Mesenchymal stem cell (in vitro differentiated cells and primary cell): ENCODE measurements around the gene ADGRA3.

Source experiments
- DNase-seq: peaks from one replicate; pipeline ENCODE4 v3.0.0-alpha.2; 2013
- H2AFZ ChIP-seq: one replicate; pipeline ENCODE4 v1.6.1; 2013; ENCODE audit warnings: low read depth, mild to moderate bottlenecking, control low read depth, inconsistent platforms, low read length, moderate library complexity
- H2AK5ac ChIP-seq: 2 replicates; pipeline ENCODE4 v1.6.1; 2013; ENCODE audit warnings: low read length, moderate library complexity, mild to moderate bottlenecking, inconsistent platforms; ENCODE audit not compliant: severe bottlenecking
- H2BK120ac ChIP-seq: one replicate; pipeline ENCODE4 v1.6.1; 2013; ENCODE audit warnings: low read depth, mild to moderate bottlenecking, inconsistent platforms, low read length, moderate library complexity
- H2BK12ac ChIP-seq, 2 experiments: one replicate each; pipeline ENCODE4 v1.6.1; 2013; ENCODE audit warnings: inconsistent platforms in 2 of 2, low read length in 2 of 2, mild to moderate bottlenecking in 2 of 2, moderate library complexity in 2 of 2, control low read depth in 1 of 2
- H2BK15ac ChIP-seq: one replicate; pipeline ENCODE4 v1.6.1; 2013; ENCODE audit warnings: mild to moderate bottlenecking, low read depth, inconsistent platforms; ENCODE audit not compliant: poor library complexity, severe bottlenecking
- H2BK5ac ChIP-seq: 2 replicates; pipeline ENCODE4 v1.6.1; 2013; ENCODE audit warnings: low read depth, mild to moderate bottlenecking, low read length, control low read depth, inconsistent platforms; ENCODE audit not compliant: poor library complexity, severe bottlenecking
- H3K14ac ChIP-seq, 2 experiments: one replicate each; pipeline ENCODE4 v1.6.1; 2013; ENCODE audit warnings: inconsistent platforms in 2 of 2, low read length in 2 of 2, control low read depth in 1 of 2, mild to moderate bottlenecking in 1 of 2, moderate library complexity in 1 of 2
- H3K18ac ChIP-seq, 2 experiments: one replicate each; pipeline ENCODE4 v1.6.1; 2013; ENCODE audit warnings: inconsistent platforms in 2 of 2, low read length in 2 of 2, control low read depth in 1 of 2, low read depth in 1 of 2, mild to moderate bottlenecking in 1 of 2
- H3K23ac ChIP-seq, 2 experiments: one replicate each; pipeline ENCODE4 v1.6.1; 2013; ENCODE audit warnings: inconsistent platforms in 2 of 2, low read length in 2 of 2, mild to moderate bottlenecking in 2 of 2, moderate library complexity in 2 of 2, control low read depth in 1 of 2
- H3K27ac ChIP-seq: 2 replicates; pipeline ENCODE4 v1.5.1; 2013; ENCODE audit warnings: mild to moderate bottlenecking, moderate library complexity, low read length, control low read depth, inconsistent platforms; ENCODE audit not compliant: poor library complexity, severe bottlenecking
- H3K27me3 ChIP-seq, 2 experiments: 2 replicates each; pipeline versions ENCODE4 v1.6.1 to v1.7.0; 2013; ENCODE audit warnings: low read length in 2 of 2, mild to moderate bottlenecking in 2 of 2, moderate library complexity in 2 of 2, control low read depth in 1 of 2, inconsistent platforms in 1 of 2; ENCODE audit not compliant: control insufficient read depth in 1 of 2, insufficient read depth in 1 of 2
- H3K36me3 ChIP-seq, 2 experiments: 2 replicates each; pipeline versions ENCODE4 v1.6.1 to v1.7.0; 2013; ENCODE audit warnings: low read length in 2 of 2, control low read depth in 1 of 2, inconsistent platforms in 1 of 2, low read depth in 1 of 2, mild to moderate bottlenecking in 1 of 2; ENCODE audit not compliant: insufficient read depth in 2 of 2, control insufficient read depth in 1 of 2
- H3K4ac ChIP-seq, 2 experiments: one replicate each; pipeline ENCODE4 v1.6.1; 2013; ENCODE audit warnings: inconsistent platforms in 2 of 2, low read length in 2 of 2, mild to moderate bottlenecking in 2 of 2, moderate library complexity in 2 of 2, control low read depth in 1 of 2, low read depth in 1 of 2
- H3K4me1 ChIP-seq: 2 replicates; pipeline ENCODE4 v1.6.1; 2013; ENCODE audit warnings: low read depth, low read length, control low read depth; ENCODE audit not compliant: control insufficient read depth, insufficient read depth
- H3K4me2 ChIP-seq: 2 replicates; pipeline ENCODE4 v1.6.1; 2013; ENCODE audit warnings: low read length, mild to moderate bottlenecking, inconsistent platforms; ENCODE audit not compliant: poor library complexity, severe bottlenecking
- H3K4me3 ChIP-seq, 2 experiments: 2 replicates each; pipeline versions ENCODE4 v1.5.1 to v1.7.0; 2013; ENCODE audit warnings: low read length in 2 of 2, mild to moderate bottlenecking in 2 of 2, control low read depth in 1 of 2, low read depth in 1 of 2; ENCODE audit not compliant: insufficient read depth in 1 of 2
- H3K79me1 ChIP-seq: replicated peaks from 2 replicates; pipeline ENCODE4 v1.6.1; 2013; ENCODE audit warnings: mild to moderate bottlenecking, control low read depth, low read length, inconsistent platforms; ENCODE audit not compliant: poor library complexity, severe bottlenecking
- H3K9ac ChIP-seq: 2 replicates; pipeline ENCODE4 v1.7.0; 2013; ENCODE audit warnings: mild to moderate bottlenecking, low read length, moderate library complexity
- H3K9me3 ChIP-seq: 2 replicates; pipeline ENCODE4 v1.7.0; 2013; ENCODE audit warnings: mild to moderate bottlenecking, low read length; ENCODE audit not compliant: control insufficient read depth
- H4K8ac ChIP-seq: one replicate; pipeline ENCODE4 v1.6.1; 2013; ENCODE audit warnings: inconsistent platforms, mild to moderate bottlenecking, low read length, moderate library complexity
- H4K91ac ChIP-seq: one replicate; pipeline ENCODE4 v1.6.1; 2013; ENCODE audit warnings: mild to moderate bottlenecking, low read length, inconsistent platforms
- WGBS: methylation state at CpG from one replicate; pipeline ENCODE4 v1.1.7; 2013; ENCODE audit warnings: mixed read lengths; 5-methylcytosine and 5-hydroxymethylcytosine counted together

ADGRA3 gene

GRCh38 chr4:22504922-22505321 is 10.9 kb downstream of the ADGRA3 start:
- Histone ChIP-seq H3K9ac (no peak overlapping the region), H3K79me1 (peaks cover 37% of the 10 kb centered on the region), H3K9me3 (no peaks in the 10 kb centered on the region), H2BK120ac (no peak overlapping the region), H4K91ac (no peak overlapping the region), H3K27me3 (no peaks in the 10 kb centered on the region), H3K4me3 (no peak overlapping the region), H3K27ac (no peak overlapping the region), H3K4me2 (no peak overlapping the region), H2BK15ac (no peak overlapping the region), H3K14ac (no peak overlapping the region), H2AK5ac (no peak overlapping the region), H3K4me1 (peaks cover 2% of the 10 kb centered on the region), H2BK5ac (no peak overlapping the region), H4K8ac (no peak overlapping the region), H3K36me3 (no peaks in the 10 kb centered on the region), H3K4ac (no peak overlapping the region), H3K23ac (no peak overlapping the region), H2BK12ac (no peak overlapping the region), H3K18ac (no peak overlapping the region), H2AFZ (no peak overlapping the region)
- 100% methylated on average over 3 of the region's 4 CpGs for WGBS
- no peak for DNase-seq

DNA sequence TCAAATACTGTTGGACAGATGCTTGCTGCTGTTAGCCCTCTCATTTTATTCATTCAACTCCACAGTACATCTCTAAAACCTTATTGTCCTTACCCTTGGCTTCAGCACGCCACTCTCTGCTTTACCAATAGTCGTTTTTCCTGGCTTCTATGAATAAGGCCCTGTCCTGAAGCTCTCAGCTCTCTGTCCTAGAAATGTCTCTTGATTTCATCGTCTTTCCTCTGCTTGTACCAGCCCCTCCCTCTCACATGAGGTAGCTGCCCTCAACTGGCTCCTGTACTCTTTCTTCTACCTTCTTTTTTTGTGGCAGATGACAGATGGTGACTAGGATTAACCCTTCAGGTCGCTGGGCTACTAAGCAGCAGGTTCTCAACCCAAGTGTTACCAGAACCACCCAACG is 11.4 kb downstream of the ADGRA3 start:
- Histone ChIP-seq H2AFZ (no peak overlapping the region), H3K14ac (peak overlapping the region in 1 of 2 experiments; percentile 50), H3K4me3 (no peak overlapping the region), H3K4me2 (no peak overlapping the region), H2BK5ac (no peak overlapping the region), H3K36me3 (no peaks in the 10 kb centered on the region), H3K4ac (peak overlapping the region in 1 of 2 experiments; percentile 52), H3K9ac (no peak overlapping the region), H3K27ac (no peak overlapping the region), H4K8ac (no peak overlapping the region), H2AK5ac (no peak overlapping the region), H2BK12ac (peak overlapping the region; percentile 15 to 39), H3K18ac (no peak overlapping the region), H2BK120ac (no peak overlapping the region), H2BK15ac (no peak overlapping the region), H3K23ac (no peak overlapping the region), H3K9me3 (no peaks in the 10 kb centered on the region), H3K27me3 (no peaks in the 10 kb centered on the region), H4K91ac (no peak overlapping the region), H3K79me1 (peaks cover 38% of the 10 kb centered on the region), H3K4me1 (peaks cover 2% of the 10 kb centered on the region)
- DNase-seq: no peak
- 98% methylated on average over 5 of the region's 5 CpGs for WGBS

DNA sequence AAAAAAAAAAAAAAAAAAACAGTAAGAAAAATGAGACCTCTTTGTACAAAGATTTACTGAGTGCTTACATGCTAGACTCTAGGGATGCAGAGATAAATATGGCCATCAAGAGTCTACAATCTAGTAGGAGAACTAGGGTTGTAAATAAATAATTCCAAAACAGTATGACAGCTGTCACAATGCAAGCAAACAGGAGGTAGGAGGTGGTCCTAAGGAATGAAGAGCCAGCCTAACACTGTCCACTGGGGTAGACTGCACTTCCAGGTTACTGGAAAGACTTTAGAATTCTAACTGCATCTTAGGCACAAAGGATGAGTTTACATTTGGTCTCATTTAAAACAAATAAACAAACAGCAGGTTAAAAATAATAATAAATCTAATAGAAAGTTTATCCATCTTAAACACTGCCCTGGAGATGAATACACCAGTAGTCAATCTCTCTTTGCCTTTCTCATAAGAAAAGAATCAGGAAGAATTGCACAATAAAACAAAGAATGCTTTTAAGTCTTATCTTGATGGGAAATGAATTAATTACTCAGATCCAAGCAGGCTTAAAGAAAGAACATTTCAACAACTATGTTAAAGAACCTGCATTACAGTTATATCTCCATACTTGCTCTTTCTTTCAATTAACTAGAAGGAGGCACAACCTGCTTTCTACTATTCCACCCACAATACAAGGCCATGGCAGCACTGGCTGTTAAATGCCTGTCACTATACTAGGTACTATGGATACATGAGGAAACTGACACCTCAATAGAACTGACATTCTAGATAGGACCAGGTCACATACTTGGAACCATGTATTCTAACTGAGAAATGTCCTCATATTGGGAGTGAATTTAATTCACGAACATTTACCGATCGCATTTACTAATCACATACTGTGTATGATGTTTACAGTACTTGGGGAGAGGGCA is 12.7 kb downstream of the ADGRA3 start:
- 100% methylated on average over 3 of the region's 3 CpGs for WGBS
- Histone ChIP-seq H3K9ac (no peak overlapping the region), H4K91ac (no peak overlapping the region), H2BK15ac (no peak overlapping the region), H3K4me2 (no peak overlapping the region), H3K14ac (no peak overlapping the region), H3K79me1 (peaks cover 37% of the 10 kb centered on the region), H3K27ac (no peak overlapping the region), H2BK5ac (no peak overlapping the region), H3K4me1 (peaks cover 2% of the 10 kb centered on the region), H3K9me3 (no peaks in the 10 kb centered on the region), H3K23ac (no peak overlapping the region), H3K36me3 (no peaks in the 10 kb centered on the region), H4K8ac (no peak overlapping the region), H3K4ac (no peak overlapping the region), H2AFZ (no peak overlapping the region), H2BK12ac (peak overlapping the region in 1 of 2 experiments; percentile 50), H3K27me3 (no peaks in the 10 kb centered on the region), H2BK120ac (no peak overlapping the region), H3K4me3 (no peak overlapping the region), H2AK5ac (no peak overlapping the region), H3K18ac (no peak overlapping the region)
- DNase-seq: peak; percentile 35

DNA sequence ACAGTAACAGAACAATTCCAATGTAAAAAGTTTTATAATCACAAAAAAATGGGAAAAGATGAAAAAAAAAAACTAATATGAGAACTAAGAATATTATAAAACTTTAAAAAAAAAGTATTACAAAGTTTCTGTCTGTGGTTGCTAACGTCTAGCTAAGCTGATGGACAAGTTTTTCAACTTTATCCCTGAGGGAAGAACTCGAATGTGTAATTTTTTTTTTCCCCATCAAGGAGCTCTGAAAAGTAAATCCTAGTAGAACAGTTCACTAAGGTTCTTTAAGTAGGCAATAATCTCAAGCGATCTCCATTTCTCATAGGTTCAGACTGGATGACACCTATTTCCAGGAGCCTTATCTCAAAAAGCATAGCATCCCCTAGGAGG is 14.2 kb downstream of the ADGRA3 start:
- no peaks in the 10 kb centered on the region for H3K9me3 ChIP-seq
- WGBS: 100% methylated on average over 1 of the region's 3 CpGs
- H2AK5ac ChIP-seq: peak overlapping the region; percentile 47
- H3K4me1 ChIP-seq: peaks cover 2% of the 10 kb centered on the region
- H3K79me1 ChIP-seq: peaks cover 37% of the 10 kb centered on the region
- H4K8ac ChIP-seq: no peak overlapping the region
- no peak overlapping the region for H3K9ac ChIP-seq
- H2BK5ac ChIP-seq: no peak overlapping the region
- H3K27me3 ChIP-seq: no peaks in the 10 kb centered on the region
- no peak overlapping the region for H3K27ac ChIP-seq
- no peak overlapping the region for H2BK15ac ChIP-seq
- H2AFZ ChIP-seq: no peak overlapping the region
- no peak overlapping the region for H3K4me3 ChIP-seq
- no peak overlapping the region for H3K14ac ChIP-seq
- H3K36me3 ChIP-seq: no peaks in the 10 kb centered on the region
- H3K23ac ChIP-seq: no peak overlapping the region
- H3K4me2 ChIP-seq: no peak overlapping the region
- H4K91ac ChIP-seq: no peak overlapping the region
- H3K18ac ChIP-seq: no peak overlapping the region
- no peak overlapping the region for H2BK120ac ChIP-seq
- H2BK12ac ChIP-seq: no peak overlapping the region
- H3K4ac ChIP-seq: no peak overlapping the region
- no peak for DNase-seq
